AG04450 (cell line): ENCODE data around the gene RBM15. TPM values are rescaled to one million over a fixed set of nuclear protein-coding genes. Genes with fewer than 3 reads are reported as not detected.

Experiments used
- CTCF ChIA-PET: fragments of 300-600, 350-600 bp; formaldehyde crosslinking; extraction: SDS; loops from one replicate; lab custom pipeline; 2022; ENCODE audit warnings: antibody characterized with exemption, inconsistent platforms; lab: Charles Lee
- POLR2A ChIA-PET: fragments of 350-600 bp; formaldehyde crosslinking; extraction: SDS; loops from one replicate; lab custom pipeline; 2021; ENCODE audit warnings: antibody characterized with exemption, inconsistent platforms; lab: Yijun Ruan, JAX
- DNase-seq: peaks from one replicate; pipeline ENCODE4 v3.0.0-alpha.2; 2011; ENCODE audit warnings: low read depth, low spot score
- H3K27ac ChIP-seq: one replicate; pipeline ENCODE4 v1.5.1; 2012; ENCODE audit warnings: low read depth, low read length, control low read depth
- H3K27me3 ChIP-seq: one replicate; pipeline ENCODE4 v1.6.0; 2012; ENCODE audit warnings: low read length; ENCODE audit not compliant: control insufficient read depth, insufficient read depth
- H3K4me3 ChIP-seq: 2 replicates; pipeline ENCODE4 v1.5.1; 2011; ENCODE audit warnings: mild to moderate bottlenecking, low read depth, low read length, control low read depth
- H3K9me3 ChIP-seq: 2 replicates; pipeline ENCODE4 v1.5.1; 2012; ENCODE audit warnings: low read length; ENCODE audit not compliant: control insufficient read depth, insufficient read depth
- CTCF ChIP-seq: IDR thresholded peaks from 2 replicates; pipeline ENCODE4 v1.5.1; 2011; ENCODE audit warnings: low read depth, low read length, control low read depth, inconsistent platforms
- polyA plus RNA-seq: library from polyadenylated mRNA; depleted of rRNA; stranded (reverse); fragments of >200 nt; gene quantifications from 2 replicates; pipeline ENCODE4 v1.2.3, GENCODE V29; 2011

The RBM15 gene
- polyA plus RNA-seq, 1 experiment, result 8.9 TPM

GRCh38 chr1:110310300-110310699 is 28.9 kb upstream of the RBM15 start:
- ChIA-PET POLR2A (interaction anchor here (1.2 kb wide), 1 partner anchor 99 kb away, joined by 3 read pairs; no protein-coding TSS in a partner anchor), CTCF (interaction anchor here (1.1 to 22.0 kb wide), 10 partner anchors 10 to 204 kb away, joined by 3 to 1035 read pairs (median 7); partner anchors contain the start of genes KCNC4 and RBM15)
- no peaks in the 10 kb centered on the region for H3K27me3 ChIP-seq
- no peak overlapping the region for H3K4me3 ChIP-seq
- no peaks in the 10 kb centered on the region for H3K9me3 ChIP-seq
- H3K27ac ChIP-seq, result peak overlapping the region; percentile 33
- DNase-seq, result no peak
- TF ChIP-seq CTCF, result no peak

DNA sequence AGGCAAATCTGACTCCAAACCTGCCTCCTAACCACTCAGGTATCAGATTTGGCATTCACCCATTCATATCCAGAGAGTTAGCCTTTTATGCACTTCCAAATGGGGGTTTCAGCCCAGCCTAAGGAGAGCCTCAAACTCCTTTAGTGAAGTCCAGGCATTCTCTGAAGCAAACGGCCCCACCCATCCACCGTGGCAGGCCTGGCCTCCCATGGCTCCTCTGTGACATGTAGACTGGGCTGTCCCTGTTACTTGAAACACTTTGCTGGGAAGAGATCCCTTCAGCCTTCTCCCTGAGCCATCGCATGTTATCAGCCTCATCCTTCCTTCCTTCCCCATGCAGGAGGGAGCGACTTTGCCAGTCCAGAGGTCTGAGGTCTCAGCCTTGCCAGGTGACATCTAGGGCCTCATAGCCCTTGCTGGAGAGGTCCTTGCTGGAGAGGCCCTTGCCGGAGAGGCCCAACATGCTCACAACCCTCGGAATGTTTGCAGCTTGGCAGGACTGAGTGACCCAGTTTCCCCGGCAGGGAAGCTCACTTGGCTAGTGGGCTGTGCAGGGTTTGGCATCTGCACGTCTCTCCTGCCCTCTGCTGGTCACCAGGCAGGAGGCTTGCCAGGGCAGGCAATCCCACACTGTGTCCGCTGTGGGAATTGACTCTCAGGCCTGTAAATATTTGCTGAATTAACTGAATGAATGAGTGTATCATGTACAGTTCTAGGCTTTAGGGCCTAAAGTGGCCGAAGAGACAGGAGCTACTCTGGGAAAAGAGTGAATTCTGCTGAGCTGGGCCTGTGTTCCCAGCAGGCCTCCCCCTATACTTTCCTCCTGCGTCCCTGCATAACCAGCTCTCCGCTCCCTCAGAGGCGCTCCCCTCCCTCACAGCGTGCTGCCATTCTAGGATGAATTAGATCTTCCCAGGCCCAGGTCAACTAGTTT is 26.7 kb upstream of the RBM15 start:
- ChIA-PET CTCF (interaction anchor here (0.6 to 22.0 kb wide), 59 partner anchors 8 to 261 kb away, joined by 3 to 1035 read pairs (median 4); partner anchors contain the start of genes KCNC4, PROK1 and RBM15), POLR2A (interaction anchor here (0.8 to 1.0 kb wide), 2 partner anchors 103 to 111 kb away, joined by 3 to 4 read pairs; no protein-coding TSS in a partner anchor)
- no peak overlapping the region for H3K27ac ChIP-seq
- DNase-seq, result peak; percentile 51
- peak; percentile 99 for TF ChIP-seq CTCF
- no peaks in the 10 kb centered on the region for H3K27me3 ChIP-seq
- no peak overlapping the region for H3K4me3 ChIP-seq
- H3K9me3 ChIP-seq, result no peaks in the 10 kb centered on the region

- ChIA-PET CTCF (interaction anchor here (2.3 to 22.0 kb wide), 3 partner anchors 108 to 144 kb away, joined by 13 to 1035 read pairs (median 19); partner anchors contain the start of gene KCNC4), POLR2A (no interaction called here)
- no peak for TF ChIP-seq CTCF
Measured at GRCh38 chr1:110316735-110317134, 22.4 kb upstream of the RBM15 start.

DNA sequence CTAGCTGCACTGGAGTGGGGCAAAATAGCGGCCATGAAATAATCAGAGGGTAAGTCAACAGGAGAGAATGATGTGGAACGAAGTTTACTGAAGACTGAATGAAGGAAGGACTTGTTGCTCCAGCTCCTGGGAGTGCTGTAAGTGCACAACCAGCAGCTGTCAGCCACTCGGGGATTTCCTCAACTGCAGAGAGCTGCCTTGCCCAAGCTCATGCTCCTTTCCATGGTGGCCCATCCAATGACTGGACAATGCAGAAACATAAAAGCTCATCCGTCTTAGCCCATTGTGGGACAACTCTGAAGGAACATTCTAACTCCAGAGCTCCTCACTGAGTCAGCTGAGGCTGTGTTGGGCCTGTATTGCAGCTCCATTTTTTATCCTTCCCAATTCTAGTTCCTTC is 21.1 kb upstream of the RBM15 start:
- TF ChIP-seq CTCF, result no peak
- no peak overlapping the region for H3K27ac ChIP-seq
- ChIA-PET POLR2A (interaction anchor here (0.7 kb wide), 1 partner anchor 77 kb away, joined by 7 read pairs; no protein-coding TSS in a partner anchor), CTCF (interaction anchor here (1.3 to 22.0 kb wide), 4 partner anchors 110 to 178 kb away, joined by 5 to 1035 read pairs (median 16); partner anchors contain the start of gene KCNC4)
- DNase-seq, result no peak
- H3K9me3 ChIP-seq, result 0 out of 2 replicates have a peak, but pooled peaks cover 4% of the 10 kb centered on the region
- peaks cover 8% of the 10 kb centered on the region for H3K27me3 ChIP-seq
- H3K4me3 ChIP-seq, result no peak overlapping the region

More at GRCh38 chr1:110316735-110317134, 22.4 kb upstream of the RBM15 start:
- H3K27me3 ChIP-seq, result peaks cover 6% of the 10 kb centered on the region
- DNase-seq, result no peak
- no peak overlapping the region for H3K27ac ChIP-seq
- no peak overlapping the region for H3K4me3 ChIP-seq
- H3K9me3 ChIP-seq, result 0 out of 2 replicates have a peak, but pooled peaks cover 4% of the 10 kb centered on the region
